Daoy (cell line): ENCODE measurements around the gene DHDDS. TPM values are rescaled to one million over a fixed set of nuclear protein-coding genes. Genes with fewer than 3 reads are reported as not detected.
A peak's percentile ranks its signal among the peaks of the same experiment; 100 is the strongest.
"Not testable (repeated sequence)": the region's sequence is repeated elsewhere in the genome, so short reads cannot be mapped to it uniquely, and the experiment has no call there.

Source experiments
- DNase-seq: peaks from one replicate; pipeline ENCODE4 v3.0.0-alpha.2; 2015; ENCODE audit warnings: low read depth
- total RNA-seq: library from RNA; depleted of rRNA; stranded (reverse); fragments of >200 nt; shearing (Covaris generic); gene quantifications from 2 replicates; pipeline ENCODE4 v1.2.3, GENCODE V29; 2014; rRNA removed

The DHDDS gene, protein sequence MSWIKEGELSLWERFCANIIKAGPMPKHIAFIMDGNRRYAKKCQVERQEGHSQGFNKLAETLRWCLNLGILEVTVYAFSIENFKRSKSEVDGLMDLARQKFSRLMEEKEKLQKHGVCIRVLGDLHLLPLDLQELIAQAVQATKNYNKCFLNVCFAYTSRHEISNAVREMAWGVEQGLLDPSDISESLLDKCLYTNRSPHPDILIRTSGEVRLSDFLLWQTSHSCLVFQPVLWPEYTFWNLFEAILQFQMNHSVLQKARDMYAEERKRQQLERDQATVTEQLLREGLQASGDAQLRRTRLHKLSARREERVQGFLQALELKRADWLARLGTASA
- 44.9 and 55.4 TPM in 2 replicates for total RNA-seq

DNA sequence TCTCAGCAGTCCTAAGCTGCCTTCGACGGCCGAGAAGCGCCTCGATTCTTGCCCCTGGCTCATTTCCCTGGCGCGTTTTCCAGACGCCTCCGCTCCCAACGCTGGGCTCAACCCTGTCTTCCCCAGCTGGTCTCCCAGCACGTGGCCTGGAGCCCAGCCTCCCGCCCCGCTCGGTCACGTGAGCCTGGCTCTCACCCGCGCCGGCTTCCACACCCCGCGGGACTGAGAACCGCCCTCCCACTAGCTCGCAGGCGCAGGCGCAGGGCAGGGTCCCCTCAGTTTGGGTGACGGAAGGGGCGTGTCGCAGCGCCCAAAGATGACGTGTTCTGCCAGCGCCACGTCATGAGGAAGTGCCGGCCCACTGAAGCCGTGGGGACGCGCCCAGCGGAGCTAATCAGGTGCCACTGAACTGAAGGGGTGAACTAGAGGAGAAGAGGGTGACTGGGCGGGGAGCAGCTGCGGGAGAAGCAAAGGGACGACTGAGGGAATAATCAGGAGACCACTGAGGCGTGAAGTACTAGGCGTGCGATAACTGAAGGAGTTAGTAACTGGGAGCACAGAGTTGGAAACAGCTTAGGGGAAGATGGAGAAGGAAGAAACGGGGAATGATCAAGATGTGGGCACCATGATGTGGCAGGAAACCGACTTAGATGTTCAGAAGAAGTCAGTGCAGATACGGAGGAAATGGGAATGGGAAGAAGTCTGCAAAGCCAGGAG, at the start of gene DHDDS:
Gene DHDDS, plus strand, starts transcription at position 343 of the 717 bp plus-strand sequence. CDS start 625 bp downstream, outside the sequence.
- DNase-seq = peak; percentile 99

DNA sequence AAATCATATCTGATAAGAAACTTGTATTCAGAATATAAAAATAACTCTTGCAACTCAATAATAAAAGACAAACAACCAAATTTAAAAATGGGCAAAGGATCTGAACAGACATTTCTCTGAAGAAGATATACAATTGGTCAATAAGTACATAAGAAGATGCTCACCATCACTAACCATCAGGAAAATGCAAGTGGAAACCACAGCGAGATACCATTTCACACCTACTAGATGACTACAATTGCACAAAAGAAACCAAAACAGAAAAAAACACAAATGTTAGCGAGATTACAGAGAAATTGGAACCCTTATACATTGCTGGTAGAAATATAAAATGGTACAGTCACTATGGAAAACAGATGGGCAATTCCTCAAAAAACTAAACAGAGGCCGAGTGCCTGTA, 48.0 kb upstream of the DHDDS start:
- DNase-seq = no peak

DNA sequence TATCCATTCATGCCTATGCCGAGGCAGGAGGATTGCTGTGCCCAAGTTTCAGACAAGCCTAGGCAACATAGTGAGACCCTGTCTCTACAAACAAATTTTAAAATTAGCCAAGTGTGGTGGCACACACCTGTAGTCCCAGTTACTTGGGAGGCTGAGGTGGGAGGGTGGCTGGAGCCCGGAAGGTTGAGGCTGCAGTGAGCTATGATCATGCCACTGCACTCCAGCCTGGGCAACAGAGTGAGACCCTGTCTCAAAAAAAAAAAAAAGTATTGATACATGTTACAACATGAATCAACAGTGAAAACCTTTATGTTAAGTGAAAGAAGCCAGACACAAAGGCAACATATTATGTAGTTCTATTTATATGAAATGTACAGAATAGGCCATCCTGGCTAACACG, 47.1 kb upstream of the DHDDS start:
- DNase-seq = not testable (repeated sequence)

DNA sequence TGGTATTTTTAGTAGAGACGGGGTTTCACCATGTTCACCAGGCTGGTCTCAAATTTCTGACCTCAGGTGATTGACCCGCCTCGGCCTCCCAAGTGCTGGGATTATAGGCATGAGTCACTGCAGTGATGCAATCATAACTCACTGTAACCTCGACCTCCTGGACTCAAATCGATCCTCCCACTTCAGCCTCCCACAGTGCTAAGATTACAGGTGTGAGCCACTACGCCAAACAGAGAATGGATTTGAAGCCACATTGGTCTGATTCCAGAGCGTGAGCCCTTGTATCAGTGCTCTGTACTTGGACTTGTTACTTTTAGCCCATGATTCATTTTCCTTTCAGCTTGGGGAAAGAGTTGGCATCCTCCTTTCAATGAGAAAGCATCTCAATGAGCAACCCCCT, 44.7 kb upstream of the DHDDS start:
- DNase-seq = peak; percentile 93

DNA sequence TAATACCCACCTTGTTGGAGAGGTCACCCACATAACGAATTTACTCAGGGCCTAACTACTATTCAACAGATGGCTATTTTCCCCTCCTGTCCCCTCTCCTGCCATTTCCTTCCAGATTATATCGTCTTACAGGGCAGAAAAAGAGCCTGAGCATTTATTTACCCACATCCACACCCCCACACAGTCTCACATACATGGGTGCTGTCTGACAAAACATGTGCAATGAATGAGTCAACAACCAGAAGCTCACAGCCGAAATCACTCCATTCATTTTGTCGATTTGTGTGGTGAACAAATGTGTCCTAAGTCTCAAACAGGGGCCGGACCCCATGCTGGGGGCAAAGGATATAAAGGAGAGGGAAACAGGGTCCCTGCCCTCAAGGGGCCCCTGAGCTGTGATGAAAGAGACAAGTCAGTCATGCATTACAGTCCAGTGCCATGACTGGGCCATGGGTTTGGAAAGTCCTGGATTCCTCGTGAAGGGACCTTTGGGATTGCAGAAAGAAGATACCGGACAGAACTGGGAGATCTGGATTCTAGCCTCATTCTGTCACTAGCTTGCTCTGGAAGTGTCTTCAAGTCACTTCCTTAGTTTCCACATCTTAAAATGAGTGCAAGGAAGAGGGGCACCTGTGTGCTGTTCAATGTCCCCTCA, 43.2 kb upstream of the DHDDS start:
- no peak for DNase-seq

DNA sequence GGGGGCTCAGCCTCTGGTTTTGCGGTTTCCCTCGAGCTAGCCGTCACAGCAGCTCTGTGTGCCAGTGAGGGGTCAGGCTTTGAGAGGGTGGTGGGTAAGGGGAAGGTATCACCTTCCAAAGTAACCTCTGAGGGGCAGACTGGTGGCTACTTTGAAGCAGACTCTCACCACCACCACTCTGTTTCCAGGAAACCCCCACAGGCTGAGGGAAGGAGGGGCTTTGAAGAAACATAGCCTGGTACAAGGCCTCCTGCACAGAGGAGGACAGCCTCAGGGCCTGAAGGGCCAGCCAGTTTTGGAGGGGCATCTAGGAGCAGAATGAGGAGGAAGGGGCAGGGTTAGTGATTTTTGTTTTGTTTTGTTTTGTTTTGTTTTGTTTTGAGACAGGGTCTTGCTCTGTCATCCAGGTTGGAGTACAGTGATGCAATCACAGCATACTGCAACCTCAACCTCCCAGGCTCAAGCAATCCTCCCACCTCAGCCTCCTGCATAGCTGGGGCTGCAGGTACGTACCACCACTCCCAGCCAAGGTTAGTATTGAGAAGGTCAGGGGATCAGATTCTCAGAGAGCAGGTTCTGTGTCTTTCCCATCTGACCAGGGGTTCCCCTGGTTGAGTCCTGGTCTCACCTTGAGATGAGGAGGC, 42.4 kb upstream of the DHDDS start:
- DNase-seq = no peak

DNA sequence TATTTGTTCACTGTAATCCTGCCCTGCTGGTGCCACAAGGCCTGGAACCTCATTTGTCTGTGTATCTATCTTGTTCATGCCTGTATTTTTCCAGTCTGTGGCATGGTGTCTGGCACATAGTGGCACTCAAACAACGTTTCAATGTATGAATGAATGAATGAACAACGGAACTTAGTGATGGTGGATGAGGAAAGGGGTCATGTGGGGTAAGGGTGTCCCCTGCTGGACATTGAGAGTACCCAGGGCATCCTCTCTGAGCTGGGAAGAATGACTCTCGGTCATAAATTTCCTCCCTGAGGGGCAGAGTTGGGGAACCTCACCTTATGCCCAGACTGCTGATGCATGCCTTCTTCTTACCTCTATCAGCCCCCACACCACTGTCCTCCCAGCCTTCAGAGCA, 40.7 kb upstream of the DHDDS start:
- peak; percentile 73 for DNase-seq

DNA sequence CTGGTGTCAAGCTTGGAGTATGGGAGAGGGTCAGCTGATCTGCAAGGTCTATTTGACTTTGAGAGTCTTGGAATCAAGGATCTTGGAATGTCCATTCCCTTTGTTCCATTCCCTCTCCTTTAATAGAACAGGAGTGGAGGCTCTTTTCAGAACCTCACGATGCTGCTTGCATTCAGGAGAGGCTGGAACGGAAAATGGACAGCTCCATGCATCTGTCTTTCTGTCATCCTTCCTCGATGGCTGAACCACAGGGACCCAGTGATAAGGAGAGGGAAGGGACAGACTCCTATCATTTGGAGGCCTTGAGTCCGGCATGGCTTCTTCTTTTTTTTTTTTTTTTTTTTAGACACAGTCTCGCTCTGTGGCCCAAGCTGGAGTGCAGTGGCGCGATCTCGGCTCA, 36.4 kb upstream of the DHDDS start:
- no peak for DNase-seq

DNA sequence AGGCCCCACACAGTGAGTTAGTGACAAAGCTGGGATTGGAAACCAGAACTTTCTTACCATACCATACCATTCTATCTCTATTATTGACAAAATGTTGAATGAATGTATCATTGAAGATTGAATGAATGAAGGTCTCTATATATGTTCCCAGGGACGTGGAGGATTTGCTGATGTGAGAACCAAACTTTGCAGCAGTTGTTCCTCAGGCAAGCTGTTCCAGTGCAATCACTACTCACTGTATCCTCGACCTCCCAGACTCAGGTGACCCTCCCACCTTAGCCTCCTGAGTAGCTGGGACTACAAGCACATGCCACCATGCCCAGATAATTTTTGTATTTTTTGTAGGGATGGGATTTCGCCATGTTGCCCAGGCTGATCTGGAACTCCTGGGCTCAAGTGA, 33.1 kb upstream of the DHDDS start:
- DNase-seq = no peak

DNA sequence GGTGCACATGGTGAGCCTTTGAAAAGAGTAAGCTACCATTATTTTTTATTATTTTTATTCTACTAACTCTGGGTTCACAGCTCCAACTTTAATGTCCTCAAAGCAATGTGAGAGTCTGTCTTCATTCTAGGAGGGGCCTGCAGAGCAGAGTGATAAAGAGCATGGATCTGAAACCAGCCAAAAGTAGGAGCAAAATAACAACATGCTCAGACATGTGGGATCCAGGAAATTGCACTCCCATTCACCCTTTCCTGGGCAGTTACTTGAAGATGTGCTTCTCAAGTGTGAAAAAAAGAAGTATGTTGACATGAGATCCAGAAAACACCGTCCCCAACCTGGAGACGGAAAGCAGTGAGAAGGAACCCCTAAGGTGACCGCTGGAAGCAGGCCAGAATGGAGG, 30.2 kb upstream of the DHDDS start:
- DNase-seq = no peak

DNA sequence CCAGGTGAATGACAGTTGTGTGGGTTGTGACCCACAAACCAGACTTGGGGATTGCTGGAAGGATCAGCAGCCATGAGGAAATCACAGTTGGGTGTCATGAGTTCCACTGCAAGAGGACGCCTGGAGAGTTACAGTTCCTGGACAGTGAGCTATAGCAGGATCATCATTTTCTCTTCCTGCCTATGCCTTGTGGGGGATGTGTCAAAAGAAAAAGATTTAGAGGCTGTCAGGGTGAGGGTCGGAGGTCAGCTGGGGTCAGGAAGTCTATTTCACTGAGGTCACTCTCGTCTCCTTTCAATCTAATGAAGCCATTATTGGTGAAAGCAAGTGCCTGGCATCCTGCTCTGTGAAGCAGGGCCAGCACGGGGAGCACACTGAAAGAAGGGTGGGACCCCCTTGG, 28.5 kb upstream of the DHDDS start:
- DNase-seq = no peak

DNA sequence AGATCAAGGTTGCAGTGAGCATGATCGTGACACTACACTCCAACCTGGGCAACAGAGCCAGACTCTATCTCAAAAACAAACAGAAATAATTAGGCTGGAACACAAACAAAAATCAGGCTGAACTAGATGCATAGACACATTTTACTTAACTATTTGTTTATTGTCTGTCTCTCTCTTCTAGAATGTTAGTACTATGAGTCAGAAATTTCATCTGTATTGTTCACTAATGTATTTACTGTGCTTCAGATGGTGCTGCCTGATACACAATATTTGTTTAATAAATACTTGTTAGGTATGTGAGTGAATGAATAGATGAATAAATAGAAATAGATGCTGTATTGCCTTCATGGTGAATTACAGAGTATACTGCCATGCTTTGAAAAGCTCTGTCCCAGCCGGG, 27.5 kb upstream of the DHDDS start:
- DNase-seq = no peak

DNA sequence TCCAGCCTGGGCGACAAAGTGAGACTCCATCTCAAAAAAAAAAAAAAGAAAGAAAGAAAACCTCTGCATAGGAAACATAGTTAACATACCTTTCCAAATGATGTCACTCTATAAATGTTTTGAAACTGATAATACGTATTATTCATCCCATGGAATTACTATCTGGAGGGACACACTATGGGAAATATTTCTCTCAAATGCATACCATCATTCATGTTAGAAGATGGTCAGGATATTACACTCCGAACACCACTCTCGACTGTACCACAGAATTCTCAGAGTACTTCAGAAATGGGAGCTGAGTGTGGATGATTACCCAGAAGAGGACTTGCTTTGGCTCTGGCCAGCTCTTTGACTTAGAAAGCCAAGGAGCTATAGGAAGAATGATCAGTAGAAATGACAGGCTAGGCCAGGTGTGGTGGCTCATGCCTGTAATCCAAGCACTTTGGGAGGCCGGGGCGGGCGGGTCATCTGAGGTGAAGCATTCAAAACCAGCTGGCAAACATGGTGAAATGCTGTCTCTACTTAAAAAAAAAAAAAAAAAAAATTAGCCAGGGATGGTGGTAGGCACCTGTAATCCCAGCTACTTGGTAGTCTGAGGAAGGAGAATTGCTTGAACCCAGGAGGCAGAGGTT, 26.7 kb upstream of the DHDDS start:
- DNase-seq = peak; percentile 63

DNA sequence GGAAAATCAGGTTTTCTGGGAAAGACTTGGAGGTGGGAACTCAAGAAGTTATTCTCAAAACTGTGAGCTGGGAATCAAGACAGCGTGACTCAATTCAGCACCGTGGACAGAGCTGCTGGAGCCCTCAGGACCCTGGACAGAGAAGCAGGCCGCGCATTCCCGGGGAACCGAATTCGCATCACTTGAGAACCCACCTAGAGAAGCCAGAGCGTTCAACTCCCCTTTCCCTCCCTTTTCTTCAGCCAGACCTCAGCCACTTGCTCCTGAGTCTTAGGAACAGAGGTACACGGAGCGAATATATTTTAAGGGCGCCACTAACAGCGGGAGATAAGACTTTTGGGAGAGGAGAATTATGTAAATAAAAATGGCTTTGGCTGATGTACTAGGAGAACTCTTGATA, 23.5 kb upstream of the DHDDS start:
- DNase-seq = peak; percentile 84

DNA sequence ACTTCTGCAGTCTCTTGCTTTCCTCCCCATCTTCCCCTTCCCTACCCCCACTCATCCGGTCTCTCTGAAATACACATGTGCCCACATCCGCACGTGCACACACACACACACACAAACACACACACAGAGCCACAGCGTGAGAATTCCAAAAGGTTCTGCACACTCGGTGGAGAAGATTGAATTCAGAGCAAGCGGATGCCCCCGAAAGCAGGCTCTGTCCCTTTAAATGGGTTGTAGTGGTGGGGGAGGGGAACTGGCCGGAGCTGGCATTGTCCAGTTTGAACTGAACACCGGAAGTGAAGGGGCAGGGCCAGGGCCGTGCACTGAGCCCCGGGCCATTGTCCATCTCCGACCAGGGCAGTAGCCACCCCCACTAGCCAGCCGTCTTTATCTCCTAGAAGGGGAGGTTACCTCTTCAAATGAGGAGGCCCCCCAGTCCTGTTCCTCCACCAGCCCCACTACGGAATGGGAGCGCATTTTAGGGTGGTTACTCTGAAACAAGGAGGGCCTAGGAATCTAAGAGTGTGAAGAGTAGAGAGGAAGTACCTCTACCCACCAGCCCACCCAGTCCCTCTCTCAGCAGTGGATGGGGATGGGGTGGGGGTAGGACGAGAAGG, 22.8 kb upstream of the DHDDS start:
- DNase-seq = no peak

DNA sequence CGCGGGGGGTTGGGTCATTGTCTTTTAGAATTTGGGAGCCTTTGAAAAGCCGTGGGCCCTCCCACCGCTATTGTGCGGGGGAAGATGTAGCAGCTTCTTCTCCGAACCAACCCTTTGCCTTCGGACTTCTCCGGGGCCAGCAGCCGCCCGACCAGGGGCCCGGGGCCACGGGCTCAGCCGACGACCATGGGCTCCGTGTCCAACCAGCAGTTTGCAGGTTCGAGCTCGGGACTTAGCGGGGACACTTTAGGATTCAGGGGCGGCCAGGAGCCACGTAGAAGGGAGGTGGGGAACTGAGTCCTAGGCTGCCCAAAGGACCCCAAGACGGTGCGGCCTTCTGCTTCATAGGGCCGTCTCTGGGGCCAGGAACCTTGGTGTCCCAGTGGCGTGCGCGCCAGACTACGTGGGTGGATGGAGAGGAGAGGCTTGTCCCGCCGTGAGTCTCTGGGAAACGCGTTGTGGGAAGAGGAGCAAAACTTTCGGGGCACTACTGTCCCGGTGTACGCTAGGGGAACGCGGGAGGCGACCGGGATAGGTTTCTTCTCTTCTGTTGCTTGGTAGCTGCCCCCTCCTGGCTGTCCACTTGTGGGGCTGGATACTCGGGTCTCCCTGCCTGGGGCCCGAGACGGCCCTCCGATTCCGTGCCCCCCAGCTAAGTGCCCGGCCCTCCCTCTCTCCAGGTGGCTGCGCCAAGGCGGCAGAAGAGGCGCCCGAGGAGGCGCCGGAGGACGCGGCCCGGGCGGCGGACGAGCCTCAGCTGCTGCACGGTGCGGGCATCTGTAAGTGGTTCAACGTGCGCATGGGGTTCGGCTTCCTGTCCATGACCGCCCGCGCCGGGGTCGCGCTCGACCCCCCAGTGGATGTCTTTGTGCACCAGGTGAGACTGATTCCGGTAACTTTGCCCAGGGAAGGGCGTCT, 21.2 kb upstream of the DHDDS start, which contains the start of gene LIN28A:
Gene LIN28A, plus strand, starts transcription at position 112 of the 918 bp plus-strand sequence. Its CDS starts 75 bp downstream, at position 187.
- no peak for DNase-seq

DNA sequence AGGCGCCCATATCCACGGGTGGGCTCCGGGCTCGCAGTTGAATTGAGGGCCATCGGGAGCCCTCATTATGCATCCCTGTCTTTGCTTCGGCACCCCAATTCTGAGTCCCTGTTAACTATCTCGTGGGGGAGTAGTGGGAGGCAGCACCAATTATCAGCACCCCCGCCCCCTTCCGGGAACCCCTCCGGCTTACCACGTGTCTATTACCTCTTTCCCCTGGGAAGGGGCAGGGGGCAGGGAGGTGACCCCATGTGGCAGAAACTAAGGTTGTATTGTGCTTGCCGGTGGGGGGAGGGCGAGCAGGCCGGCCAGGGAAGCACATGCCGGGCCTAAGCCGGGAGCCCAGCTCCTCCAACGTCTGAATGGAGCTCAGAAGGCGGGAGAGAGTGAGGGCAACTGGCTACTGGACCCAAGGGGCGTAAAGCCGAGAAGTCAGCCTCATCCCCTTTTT, 20.5 kb upstream of the DHDDS start:
- DNase-seq = no peak

DNA sequence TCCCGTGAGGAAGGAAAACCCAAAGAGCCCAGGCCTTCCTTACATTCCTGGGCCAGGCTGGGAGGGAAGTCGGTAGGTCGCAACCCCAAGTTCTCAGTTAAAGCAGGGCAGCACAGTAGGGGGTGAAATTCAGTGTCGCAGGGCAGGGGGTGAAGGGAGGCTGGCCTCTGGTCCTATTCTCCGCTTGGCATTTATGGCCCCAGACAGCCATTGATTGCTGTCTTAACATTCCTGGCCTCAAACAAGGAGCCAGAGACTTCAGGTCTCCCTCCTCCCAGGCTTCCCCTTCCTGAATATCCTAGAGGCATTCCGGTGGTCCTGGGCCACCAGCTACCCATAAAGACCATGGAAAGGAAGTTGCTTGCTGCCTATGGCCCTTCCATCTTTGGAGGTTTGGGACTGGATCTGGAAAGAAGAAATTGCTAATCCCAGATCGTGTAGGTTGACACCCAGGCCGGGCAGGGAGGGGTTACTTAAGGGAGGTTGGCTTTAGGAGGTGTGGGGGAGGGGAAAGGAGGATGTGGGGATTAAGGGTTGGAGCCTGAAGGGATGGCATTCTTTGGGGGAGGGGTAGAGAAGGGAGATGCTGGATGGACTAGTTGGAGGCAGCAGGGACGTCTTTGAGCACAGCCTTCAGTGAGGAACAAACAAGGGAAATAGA, 19.8 kb upstream of the DHDDS start:
- no peak for DNase-seq

DNA sequence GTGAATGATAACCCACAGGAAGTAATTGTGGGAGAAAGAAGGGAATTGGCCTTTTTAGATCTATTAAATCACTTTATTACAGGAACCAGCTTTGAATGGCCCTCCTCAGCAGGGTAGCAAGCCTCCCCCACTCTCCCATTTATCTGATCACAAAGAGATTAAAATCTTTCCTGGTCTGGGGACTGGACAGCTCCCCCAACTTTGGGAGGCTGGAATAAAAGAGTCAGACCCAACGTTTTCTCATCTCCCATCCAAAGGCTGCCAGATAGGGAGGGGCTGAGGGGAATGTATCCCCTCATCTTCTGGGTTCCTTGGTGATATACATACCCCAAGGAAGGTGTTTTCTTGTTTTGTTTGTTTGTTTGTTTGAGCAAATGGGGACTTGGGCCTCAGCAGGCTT, 19.1 kb upstream of the DHDDS start:
- no peak for DNase-seq
